Body of pancreas (tissue), 4 donors: ENCODE results near the gene ZNF888. TPM values are rescaled to one million over a fixed set of nuclear protein-coding genes. Genes with fewer than 3 reads are reported as not detected.

Source experiments
- ATAC-seq: fragments of 150-250 bp; one replicate; pipeline ENCODE4 v1.9.1; 2016
- DNase-seq, 4 donors: peaks; one replicate each; pipeline ENCODE4 v3.0.0-alpha.2; 2019
- H3K27ac ChIP-seq, 4 donors: fragments of 200-600 bp; sonication (generic); 1 replicate in 3 of 4; 2 replicates in 1 of 4; pipeline versions ENCODE4 v1.5.1 to v1.6.1; 2016 to 2019; ENCODE audit warnings: mild to moderate bottlenecking in 1 of 4, mixed read lengths in 1 of 4, moderate library complexity in 1 of 4
- H3K27me3 ChIP-seq, 2 donors: fragments of 200-600 bp; sonication (generic); one replicate each; pipeline ENCODE4 v1.6.0; 2016; ENCODE audit warnings: mild to moderate bottlenecking in 1 of 2
- H3K36me3 ChIP-seq, 2 donors: fragments of 200-600 bp; sonication (generic); replicated peaks in 1 of 2; 2 replicates each; pipeline ENCODE4 v1.5.1; 2016; ENCODE audit warnings: low read depth in 2 of 2; ENCODE audit not compliant: insufficient read depth in 1 of 2
- H3K4me1 ChIP-seq: fragments of 200-600 bp; sonication (generic); one replicate; pipeline ENCODE4 v1.6.0; 2016
- H3K4me3 ChIP-seq, 2 donors: fragments of 200-600 bp; sonication (generic); 1 replicate in 1 of 2; 2 replicates in 1 of 2; pipeline ENCODE4 v1.5.1; 2016 to 2019
- H3K9me3 ChIP-seq, 3 donors: fragments of 200-600 bp; sonication (generic); 1 replicate in 2 of 3; 2 replicates in 1 of 3; pipeline ENCODE4 v1.5.1; 2016
- CTCF ChIP-seq, 7 experiments: fragments of 450-650 bp in 4 of 7; fragments of 200-600 bp in 3 of 7; sonication (generic) in 3 of 7; IDR thresholded peaks; one replicate each; pipeline ENCODE4 v1.5.1; 2016 to 2019; ENCODE audit warnings: antibody characterized with exemption in 7 of 7
- POLR2A ChIP-seq, 3 donors: fragments of 450-650 bp; IDR thresholded peaks; one replicate each; pipeline ENCODE4 v1.6.1; 2016; ENCODE audit warnings: antibody characterized with exemption in 3 of 3, mild to moderate bottlenecking in 2 of 3
- WGBS, 2 donors: methylation state at CpG; one replicate each; pipeline ENCODE4 v1.1.5; 2017; 5-methylcytosine and 5-hydroxymethylcytosine counted together
- intact Hi-C: fragments of 100-400 bp; cut with DNase I; formaldehyde crosslinking; loops from one replicate; pipeline ENCODE4 v1.15.1; 2023
- total RNA-seq, 2 donors: library from RNA; depleted of rRNA; stranded (reverse); fragments of >200 nt; gene quantifications; one replicate each; pipeline ENCODE4 v1.1.0, GENCODE V29; 2016

ZNF888 gene
- total RNA-seq, 2 donors from 2014 or later, result 6.3 to 6.7 TPM

GRCh38 chr19:52961981-52962380 lies 38.8 kb upstream of the ZNF888 start:
- H3K4me3 ChIP-seq, result peak overlapping the region; percentile 41 to 67
- H3K9me3 ChIP-seq, result peaks cover 0 to 32% (median 0%) of the 10 kb centered on the region in 3 donors
- 17 to 20% methylated on average over 5 of the region's 5 CpGs for WGBS, 2 donors
- DNase-seq (no peak), ATAC-seq (no peak)
- H3K27ac ChIP-seq, result peak overlapping the region; percentile 66 to 86 (median 76)
- peaks cover 22% of the 10 kb centered on the region for H3K4me1 ChIP-seq
- no peaks in the 10 kb centered on the region for H3K36me3 ChIP-seq
- TF ChIP-seq POLR2A (IDR thresholded peaks at IDR 0.05), result no peak
- intact Hi-C loops, result no loop called here
- no peaks in the 10 kb centered on the region for H3K27me3 ChIP-seq

- peaks cover 22% of the 10 kb centered on the region for H3K4me1 ChIP-seq
- WGBS, 2 donors, result 91 to 92% methylated on average over 5 to 11 of the region's 11 CpGs
- DNase-seq, result no peak
- no peak overlapping the region for H3K27ac ChIP-seq
- TF ChIP-seq CTCF (IDR thresholded peaks at IDR 0.05), result no peak
- no peak for TF ChIP-seq POLR2A (IDR thresholded peaks at IDR 0.05)
- no peak overlapping the region for H3K4me3 ChIP-seq
- ATAC-seq, result no peak
- H3K9me3 ChIP-seq, result peaks cover 0 to 51% (median 0%) of the 10 kb centered on the region in 3 donors
- intact Hi-C loops, result no loop called here
- no peaks in the 10 kb centered on the region for H3K27me3 ChIP-seq
- peaks cover 5 to 7% of the 10 kb centered on the region in 2 donors for H3K36me3 ChIP-seq
Measured at GRCh38 chr19:52959613-52960295, 36.5 kb upstream of the ZNF888 start.

- Histone ChIP-seq H3K9me3 (peaks cover 0 to 56% (median 0%) of the 10 kb centered on the region in 3 donors), H3K36me3 (peaks cover 8 to 11% of the 10 kb centered on the region in 2 donors), H3K4me3 (no peak overlapping the region), H3K27me3 (no peaks in the 10 kb centered on the region), H3K4me1 (peaks cover 14% of the 10 kb centered on the region), H3K27ac (no peak overlapping the region)
- intact Hi-C loops, result no loop called here
- DNase-seq, result no peak
- 95 to 97% methylated on average over 6 to 8 of the region's 8 CpGs for WGBS, 2 donors
- no peak for TF ChIP-seq CTCF (IDR thresholded peaks at IDR 0.05)
- ATAC-seq, result no peak
Measured at GRCh38 chr19:52957591-52957990, 34.4 kb upstream of the ZNF888 start.

- no peak overlapping the region for H3K27ac ChIP-seq
- H3K9me3 ChIP-seq, result peaks cover 0 to 62% (median 0%) of the 10 kb centered on the region in 3 donors
- peaks cover 14 to 18% of the 10 kb centered on the region in 2 donors for H3K36me3 ChIP-seq
- DNase-seq (no peak), ATAC-seq (no peak)
- peaks cover 12% of the 10 kb centered on the region for H3K4me1 ChIP-seq
- H3K27me3 ChIP-seq, result no peaks in the 10 kb centered on the region
- WGBS, 2 donors, result 94 to 96% methylated on average over 10 of the region's 10 CpGs
- TF ChIP-seq POLR2A (IDR thresholded peaks at IDR 0.05) (no peak), CTCF (IDR thresholded peaks at IDR 0.05) (no peak)
- intact Hi-C loops, result no loop called here
- H3K4me3 ChIP-seq, result no peak overlapping the region
Measured at GRCh38 chr19:52956917-52957316, 33.7 kb upstream of the ZNF888 start.

- peaks cover 4 to 67% (median 15%) of the 10 kb centered on the region in 3 donors for H3K9me3 ChIP-seq
- intact Hi-C loops, result no loop called here
- H3K27me3 ChIP-seq, result no peaks in the 10 kb centered on the region
- DNase-seq (no peak), ATAC-seq (no peak)
- peaks cover 24 to 25% of the 10 kb centered on the region in 2 donors for H3K36me3 ChIP-seq
- TF ChIP-seq CTCF (IDR thresholded peaks at IDR 0.05), result no peak
- TF ChIP-seq POLR2A (IDR thresholded peaks at IDR 0.05), result no peak
- no peak overlapping the region for H3K27ac ChIP-seq
- H3K4me1 ChIP-seq, result peaks cover 10% of the 10 kb centered on the region
- no peak overlapping the region for H3K4me3 ChIP-seq
- 89 to 93% methylated on average over 1 of the region's 1 CpG for WGBS, 2 donors
Measured at GRCh38 chr19:52949422-52949821, 26.2 kb upstream of the ZNF888 start.
